Measurements from ENCODE around the gene WDSUB1.

WDSUB1 gene

GRCh38 chr2:159246325-159246988 lies 40.0 kb downstream of the WDSUB1 start:
- Histone ChIP-seq H3K4me1 (ENCODE audit: control insufficient read depth, insufficient read depth, low read depth, low read length) (peaks cover 1% of the 10 kb centered on the region), H4K8ac (ENCODE audit: low read length) (no peak overlapping the region), H3K4me2 (ENCODE audit: low read length, poor library complexity, severe bottlenecking) (no peak overlapping the region), H3K18ac (ENCODE audit: low read depth in 1 of 2, low read length in 2 of 2) (no peak overlapping the region), H2BK12ac (ENCODE audit: low read length in 2 of 2) (no peak overlapping the region), H3K9me3 (ENCODE audit: control insufficient read depth, low read length) (peaks cover 9% of the 10 kb centered on the region), H2AFZ (ENCODE audit: low read depth, low read length) (no peak overlapping the region), H3K27me3 (ENCODE audit: control insufficient read depth in 1 of 2, insufficient read depth in 1 of 2, low read length in 2 of 2) (no peaks in the 10 kb centered on the region), H3K4ac (ENCODE audit: low read depth in 1 of 2, low read length in 2 of 2) (no peak overlapping the region), H3K9ac (ENCODE audit: low read length) (no peak overlapping the region), H2BK15ac (ENCODE audit: low read depth, poor library complexity, severe bottlenecking) (no peak overlapping the region), H3K23ac (ENCODE audit: low read length in 2 of 2) (no peak overlapping the region), H3K79me1 (replicated peaks; ENCODE audit: low read length, poor library complexity, severe bottlenecking) (peaks cover 3% of the 10 kb centered on the region), H2AK5ac (ENCODE audit: low read length, severe bottlenecking) (no peak overlapping the region), H3K36me3 (ENCODE audit: control insufficient read depth in 1 of 2, insufficient read depth in 2 of 2, low read depth in 1 of 2, low read length in 2 of 2) (peaks cover 0 to 13% of the 10 kb centered on the region in 2 experiments), H3K27ac (ENCODE audit: low read length, poor library complexity, severe bottlenecking) (no peak overlapping the region), H4K91ac (ENCODE audit: low read length) (no peak overlapping the region), H3K14ac (ENCODE audit: low read length in 2 of 2) (no peak overlapping the region), H2BK5ac (ENCODE audit: low read depth, low read length, poor library complexity, severe bottlenecking) (no peak overlapping the region), H2BK120ac (ENCODE audit: low read depth, low read length) (no peak overlapping the region), H3K4me3 (ENCODE audit: insufficient read depth in 1 of 2, low read depth in 1 of 2, low read length in 2 of 2) (no peak overlapping the region)
- 98% methylated on average over 5 of the region's 7 CpGs for WGBS
- no peak for DNase-seq

DNA sequence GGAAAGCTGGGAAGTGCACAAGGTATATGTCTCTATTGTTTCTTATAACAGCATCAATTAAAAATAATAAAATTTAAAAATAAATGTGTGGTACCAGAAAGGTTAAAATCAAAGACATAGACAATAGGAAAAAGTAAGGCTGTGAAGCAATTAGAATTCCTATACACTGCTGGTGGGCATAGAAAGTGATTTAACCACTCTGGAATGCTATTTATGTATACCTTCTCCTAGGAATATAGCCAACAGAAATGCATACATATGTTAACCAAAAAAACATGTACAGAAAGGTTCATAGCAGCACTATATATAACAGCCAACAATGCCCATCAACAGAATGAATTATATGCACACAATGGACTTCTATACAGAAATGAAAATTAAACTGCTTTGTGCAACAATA lies 43.0 kb downstream of the WDSUB1 start:
- H3K23ac ChIP-seq (ENCODE audit: low read length in 2 of 2) = no peak overlapping the region
- H2AFZ ChIP-seq (ENCODE audit: low read depth, low read length) = no peak overlapping the region
- H3K79me1 ChIP-seq (replicated peaks; ENCODE audit: low read length, poor library complexity, severe bottlenecking) = peaks cover 6% of the 10 kb centered on the region
- no peak overlapping the region for H2BK120ac ChIP-seq (ENCODE audit: low read depth, low read length)
- no peak overlapping the region for H4K91ac ChIP-seq (ENCODE audit: low read length)
- H4K8ac ChIP-seq (ENCODE audit: low read length) = no peak overlapping the region
- H3K4me2 ChIP-seq (ENCODE audit: low read length, poor library complexity, severe bottlenecking) = no peak overlapping the region
- H3K14ac ChIP-seq (ENCODE audit: low read length in 2 of 2) = no peak overlapping the region
- H3K27me3 ChIP-seq (ENCODE audit: control insufficient read depth in 1 of 2, insufficient read depth in 1 of 2, low read length in 2 of 2) = no peaks in the 10 kb centered on the region
- H3K9me3 ChIP-seq (ENCODE audit: control insufficient read depth, low read length) = peaks cover 9% of the 10 kb centered on the region
- H3K36me3 ChIP-seq (ENCODE audit: control insufficient read depth in 1 of 2, insufficient read depth in 2 of 2, low read depth in 1 of 2, low read length in 2 of 2) = peaks cover 9 to 31% of the 10 kb centered on the region in 2 experiments
- H3K4ac ChIP-seq (ENCODE audit: low read depth in 1 of 2, low read length in 2 of 2) = no peak overlapping the region
- H3K4me3 ChIP-seq (ENCODE audit: insufficient read depth in 1 of 2, low read depth in 1 of 2, low read length in 2 of 2) = no peak overlapping the region
- no peak overlapping the region for H2BK15ac ChIP-seq (ENCODE audit: low read depth, poor library complexity, severe bottlenecking)
- H2BK5ac ChIP-seq (ENCODE audit: low read depth, low read length, poor library complexity, severe bottlenecking) = no peak overlapping the region
- no peak for DNase-seq
- no peak overlapping the region for H2BK12ac ChIP-seq (ENCODE audit: low read length in 2 of 2)
- no peak overlapping the region for H3K27ac ChIP-seq (ENCODE audit: low read length, poor library complexity, severe bottlenecking)
- H3K18ac ChIP-seq (ENCODE audit: low read depth in 1 of 2, low read length in 2 of 2) = no peak overlapping the region
- no peak overlapping the region for H2AK5ac ChIP-seq (ENCODE audit: low read length, severe bottlenecking)
- H3K4me1 ChIP-seq (ENCODE audit: control insufficient read depth, insufficient read depth, low read depth, low read length) = no peaks in the 10 kb centered on the region
- no peak overlapping the region for H3K9ac ChIP-seq (ENCODE audit: low read length)

DNA sequence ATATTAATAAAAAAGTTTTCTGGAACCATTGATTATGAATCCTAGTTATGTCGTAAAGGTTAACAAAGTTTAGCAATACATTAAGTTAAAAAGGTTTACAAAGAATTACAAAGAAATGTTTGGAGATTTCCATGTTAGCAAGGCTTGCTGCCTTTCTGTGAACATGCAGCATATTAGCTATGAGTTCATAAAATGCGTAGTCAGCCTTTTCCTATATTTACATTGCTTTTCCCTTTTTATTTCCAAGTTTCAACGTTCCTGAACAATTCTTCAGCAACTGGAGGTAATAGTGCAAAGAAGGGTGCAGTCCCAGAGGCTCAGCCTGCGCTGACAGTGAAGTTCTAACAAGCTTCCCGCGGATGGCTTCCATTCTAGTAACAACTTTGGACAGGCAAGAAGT lies 51.6 kb downstream of the WDSUB1 start:
- Histone ChIP-seq H3K27me3 (ENCODE audit: control insufficient read depth in 1 of 2, insufficient read depth in 1 of 2, low read length in 2 of 2) (no peaks in the 10 kb centered on the region), H3K4me1 (ENCODE audit: control insufficient read depth, insufficient read depth, low read depth, low read length) (no peaks in the 10 kb centered on the region), H3K4me2 (ENCODE audit: low read length, poor library complexity, severe bottlenecking) (no peak overlapping the region), H2BK5ac (ENCODE audit: low read depth, low read length, poor library complexity, severe bottlenecking) (no peak overlapping the region), H3K23ac (ENCODE audit: low read length in 2 of 2) (no peak overlapping the region), H2BK120ac (ENCODE audit: low read depth, low read length) (no peak overlapping the region), H3K14ac (ENCODE audit: low read length in 2 of 2) (no peak overlapping the region), H3K27ac (ENCODE audit: low read length, poor library complexity, severe bottlenecking) (no peak overlapping the region), H3K9ac (ENCODE audit: low read length) (no peak overlapping the region), H3K18ac (ENCODE audit: low read depth in 1 of 2, low read length in 2 of 2) (no peak overlapping the region), H3K36me3 (ENCODE audit: control insufficient read depth in 1 of 2, insufficient read depth in 2 of 2, low read depth in 1 of 2, low read length in 2 of 2) (peaks cover 26 to 52% of the 10 kb centered on the region in 2 experiments), H3K9me3 (ENCODE audit: control insufficient read depth, low read length) (no peaks in the 10 kb centered on the region), H4K8ac (ENCODE audit: low read length) (no peak overlapping the region), H2BK15ac (ENCODE audit: low read depth, poor library complexity, severe bottlenecking) (no peak overlapping the region), H4K91ac (ENCODE audit: low read length) (no peak overlapping the region), H3K79me1 (replicated peaks; ENCODE audit: low read length, poor library complexity, severe bottlenecking) (peaks cover 10% of the 10 kb centered on the region), H2BK12ac (ENCODE audit: low read length in 2 of 2) (no peak overlapping the region), H2AFZ (ENCODE audit: low read depth, low read length) (no peak overlapping the region), H3K4ac (ENCODE audit: low read depth in 1 of 2, low read length in 2 of 2) (no peak overlapping the region), H3K4me3 (ENCODE audit: insufficient read depth in 1 of 2, low read depth in 1 of 2, low read length in 2 of 2) (no peak overlapping the region), H2AK5ac (ENCODE audit: low read length, severe bottlenecking) (no peak overlapping the region)
- WGBS = 97% methylated on average over 5 of the region's 6 CpGs
- no peak for DNase-seq

GRCh38 chr2:159232456-159233170 lies 53.9 kb downstream of the WDSUB1 start:
- Histone ChIP-seq H3K18ac (ENCODE audit: low read depth in 1 of 2, low read length in 2 of 2) (no peak overlapping the region), H2BK12ac (ENCODE audit: low read length in 2 of 2) (no peak overlapping the region), H2BK5ac (ENCODE audit: low read depth, low read length, poor library complexity, severe bottlenecking) (no peak overlapping the region), H2AK5ac (ENCODE audit: low read length, severe bottlenecking) (no peak overlapping the region), H3K9ac (ENCODE audit: low read length) (no peak overlapping the region), H4K91ac (ENCODE audit: low read length) (no peak overlapping the region), H3K27me3 (ENCODE audit: control insufficient read depth in 1 of 2, insufficient read depth in 1 of 2, low read length in 2 of 2) (no peaks in the 10 kb centered on the region), H2AFZ (ENCODE audit: low read depth, low read length) (no peak overlapping the region), H3K9me3 (ENCODE audit: control insufficient read depth, low read length) (no peaks in the 10 kb centered on the region), H2BK15ac (ENCODE audit: low read depth, poor library complexity, severe bottlenecking) (no peak overlapping the region), H3K4me1 (ENCODE audit: control insufficient read depth, insufficient read depth, low read depth, low read length) (no peaks in the 10 kb centered on the region), H2BK120ac (ENCODE audit: low read depth, low read length) (no peak overlapping the region), H3K36me3 (ENCODE audit: control insufficient read depth in 1 of 2, insufficient read depth in 2 of 2, low read depth in 1 of 2, low read length in 2 of 2) (peaks cover 36 to 48% of the 10 kb centered on the region in 2 experiments), H3K27ac (ENCODE audit: low read length, poor library complexity, severe bottlenecking) (no peak overlapping the region), H3K79me1 (replicated peaks; ENCODE audit: low read length, poor library complexity, severe bottlenecking) (peaks cover 15% of the 10 kb centered on the region), H3K4me2 (ENCODE audit: low read length, poor library complexity, severe bottlenecking) (no peak overlapping the region), H3K14ac (ENCODE audit: low read length in 2 of 2) (no peak overlapping the region), H4K8ac (ENCODE audit: low read length) (no peak overlapping the region), H3K23ac (ENCODE audit: low read length in 2 of 2) (no peak overlapping the region), H3K4ac (ENCODE audit: low read depth in 1 of 2, low read length in 2 of 2) (no peak overlapping the region), H3K4me3 (ENCODE audit: insufficient read depth in 1 of 2, low read depth in 1 of 2, low read length in 2 of 2) (no peak overlapping the region)
- DNase-seq = no peak
- WGBS = 83% methylated on average over 2 of the region's 3 CpGs

All from mesenchymal stem cell (in vitro differentiated cells and primary cell).